HepG2 (cell line): ENCODE measurements around the gene BTG2. TPM values are rescaled to one million over a fixed set of nuclear protein-coding genes. Genes with fewer than 3 reads are reported as not detected.

Experiments
- ATF7 ChIP-seq, 2 experiments: fragments of 450-650 bp in 1 of 2; sonication (generic) in 1 of 2; formaldehyde crosslinking in 1 of 2; IDR thresholded peaks; 2 replicates each; pipeline versions ENCODE4 v1.4.0 to v1.6.1; 2016 to 2020; ENCODE audit warnings: antibody characterized with exemption in 1 of 2, mild to moderate bottlenecking in 1 of 2, missing genetic modification reagents in 1 of 2
- BRD4 ChIP-seq: sonication (generic); formaldehyde crosslinking; IDR thresholded peaks from 2 replicates; pipeline ENCODE4 v1.4.0; 2020; ENCODE audit warnings: missing genetic modification reagents
- CENPT ChIP-seq: sonication (generic); formaldehyde crosslinking; IDR thresholded peaks from 2 replicates; pipeline ENCODE4 v1.8.0; 2022; ENCODE audit warnings: low read depth, mild to moderate bottlenecking, moderate library complexity, missing genetic modification reagents
- GMEB2 ChIP-seq: IDR thresholded peaks from 2 replicates; pipeline ENCODE4 v1.6.1; 2016; ENCODE audit warnings: missing biosample characterization, missing genetic modification reagents, low read depth
- GPBP1L1 ChIP-seq: sonication (generic); formaldehyde crosslinking; IDR thresholded peaks from 2 replicates; pipeline ENCODE4 v1.5.0; 2020; ENCODE audit warnings: mild to moderate bottlenecking, missing genetic modification reagents
- HHEX ChIP-seq: IDR thresholded peaks from 2 replicates; pipeline ENCODE4 v1.6.1; 2016; ENCODE audit warnings: control low read depth
- HMGA1 ChIP-seq: sonication (generic); formaldehyde crosslinking; conservative IDR thresholded peaks from 2 replicates; pipeline ENCODE4 v1.4.0; 2020; ENCODE audit warnings: missing genetic modification reagents
- MLXIP ChIP-seq: sonication (generic); formaldehyde crosslinking; IDR thresholded peaks from 2 replicates; pipeline ENCODE4 v1.9.0; 2021; ENCODE audit warnings: missing genetic modification reagents, borderline replicate concordance
- MXD4 ChIP-seq: IDR thresholded peaks from 2 replicates; pipeline ENCODE4 v1.6.1; 2016; ENCODE audit warnings: mild to moderate bottlenecking, missing biosample characterization, missing genetic modification reagents
- NFYC ChIP-seq: IDR thresholded peaks from 2 replicates; pipeline ENCODE4 v1.6.1; 2016; ENCODE audit warnings: missing genetic modification reagents, missing compliant biosample characterization
- RFXAP ChIP-seq: sonication (generic); formaldehyde crosslinking; IDR thresholded peaks from 2 replicates; pipeline ENCODE4 v1.4.0; 2020; ENCODE audit warnings: missing genetic modification reagents, borderline replicate concordance
- SIN3A ChIP-seq: IDR thresholded peaks from 2 replicates; pipeline ENCODE4 v1.6.1; 2011; ENCODE audit warnings: low read depth, mild to moderate bottlenecking, control low read depth, low read length, borderline replicate concordance
- U2AF1 ChIP-seq: fragments of 200-400 bp; formaldehyde crosslinking; optimal IDR thresholded peaks from 2 replicates; pipeline ENCODE3; 2017; ENCODE audit warnings: mild to moderate bottlenecking, low read depth, low read length
- ZBTB8A ChIP-seq: sonication (generic); formaldehyde crosslinking; IDR thresholded peaks from 2 replicates; pipeline ENCODE4 v1.4.0; 2020; ENCODE audit warnings: mild to moderate bottlenecking, low read depth, missing genetic modification reagents, borderline replicate concordance
- ZMAT3 ChIP-seq: sonication (generic); formaldehyde crosslinking; conservative IDR thresholded peaks from 2 replicates; pipeline ENCODE4 v1.7.0; 2021; ENCODE audit warnings: missing genetic modification reagents
- ZNF709 ChIP-seq: sonication (generic); formaldehyde crosslinking; IDR thresholded peaks from 2 replicates; pipeline ENCODE4 v1.5.0; 2020; ENCODE audit warnings: mild to moderate bottlenecking, missing genetic modification reagents
- ZNF782 ChIP-seq: sonication (generic); formaldehyde crosslinking; IDR thresholded peaks from 2 replicates; pipeline ENCODE4 v1.4.0; 2020; ENCODE audit warnings: missing genetic modification reagents, mild to moderate bottlenecking, borderline replicate concordance
- polyA plus RNA-seq, 8 experiments: library from polyadenylated mRNA; depleted of rRNA in 3 of 8; stranded (reverse) in 7 of 8; unstranded in 1 of 8; fragments of >200 nt; fragmentation: Illumina TruSeq in 4 of 8; extraction: Trizol in 4 of 8; gene quantifications; 2 replicates each; pipeline versions ENCODE4 v1.2.1 to v1.2.3, GENCODE V29; 2011 to 2016; ENCODE audit warnings: low read depth in 4 of 8, missing spikeins in 1 of 8, mixed read lengths in 1 of 8; ENCODE audit not compliant: insufficient read depth in 1 of 8
- total RNA-seq, 5 experiments: library from RNA; depleted of rRNA; stranded (reverse); fragments of >200 nt; fragmentation: Illumina TruSeq; extraction: Trizol; gene quantifications; 2 replicates each; pipeline ENCODE4 v1.2.3, GENCODE V29; 2016; ENCODE audit warnings: low read depth in 1 of 5
- TF ChIP-seq, protein P1 (sequence below): sonication (generic); formaldehyde crosslinking; IDR thresholded peaks from 2 replicates; pipeline ENCODE4 v1.5.0; 2020; ENCODE audit warnings: mild to moderate bottlenecking, missing genetic modification reagents
- TF ChIP-seq, protein P2 (sequence below): IDR thresholded peaks from 2 replicates; pipeline ENCODE4 v1.6.1; 2016; ENCODE audit warnings: missing compliant biosample characterization, missing genetic modification reagents, borderline replicate concordance

BTG2 gene
- total and polyA plus RNA-seq, 2 of the 13 experiments (the other 11 are each of a cell fraction or from before 2014, with no cell fraction given) = 13.6 to 18.3 TPM

GRCh38 chr1:203326830-203327683 lies 21.7 kb downstream of the BTG2 start (continued):
- TF ChIP-seq ZBTB8A (CRISPR knock-in tag) = no peak
- TF ChIP-seq HMGA1 (CRISPR knock-in tag) = no peak
- TF ChIP-seq U2AF1 = no peak
- no peak for TF ChIP-seq ZNF782 (CRISPR knock-in tag)
- no peak for TF ChIP-seq HHEX
- TF ChIP-seq MLXIP (CRISPR knock-in tag) = no peak
- TF ChIP-seq, protein P1, sequence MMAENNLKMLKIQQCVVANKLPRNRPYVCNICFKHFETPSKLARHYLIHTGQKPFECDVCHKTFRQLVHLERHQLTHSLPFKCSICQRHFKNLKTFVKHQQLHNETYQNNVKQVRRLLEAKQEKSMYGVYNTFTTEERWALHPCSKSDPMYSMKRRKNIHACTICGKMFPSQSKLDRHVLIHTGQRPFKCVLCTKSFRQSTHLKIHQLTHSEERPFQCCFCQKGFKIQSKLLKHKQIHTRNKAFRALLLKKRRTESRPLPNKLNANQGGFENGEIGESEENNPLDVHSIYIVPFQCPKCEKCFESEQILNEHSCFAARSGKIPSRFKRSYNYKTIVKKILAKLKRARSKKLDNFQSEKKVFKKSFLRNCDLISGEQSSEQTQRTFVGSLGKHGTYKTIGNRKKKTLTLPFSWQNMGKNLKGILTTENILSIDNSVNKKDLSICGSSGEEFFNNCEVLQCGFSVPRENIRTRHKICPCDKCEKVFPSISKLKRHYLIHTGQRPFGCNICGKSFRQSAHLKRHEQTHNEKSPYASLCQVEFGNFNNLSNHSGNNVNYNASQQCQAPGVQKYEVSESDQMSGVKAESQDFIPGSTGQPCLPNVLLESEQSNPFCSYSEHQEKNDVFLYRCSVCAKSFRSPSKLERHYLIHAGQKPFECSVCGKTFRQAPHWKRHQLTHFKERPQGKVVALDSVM (CRISPR knock-in tag) = no peak
- TF ChIP-seq, protein P2, sequence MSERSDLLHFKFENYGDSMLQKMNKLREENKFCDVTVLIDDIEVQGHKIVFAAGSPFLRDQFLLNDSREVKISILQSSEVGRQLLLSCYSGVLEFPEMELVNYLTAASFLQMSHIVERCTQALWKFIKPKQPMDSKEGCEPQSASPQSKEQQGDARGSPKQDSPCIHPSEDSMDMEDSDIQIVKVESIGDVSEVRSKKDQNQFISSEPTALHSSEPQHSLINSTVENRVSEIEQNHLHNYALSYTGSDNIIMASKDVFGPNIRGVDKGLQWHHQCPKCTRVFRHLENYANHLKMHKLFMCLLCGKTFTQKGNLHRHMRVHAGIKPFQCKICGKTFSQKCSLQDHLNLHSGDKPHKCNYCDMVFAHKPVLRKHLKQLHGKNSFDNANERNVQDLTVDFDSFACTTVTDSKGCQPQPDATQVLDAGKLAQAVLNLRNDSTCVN (CRISPR knock-in tag) = no peak
- no peak for TF ChIP-seq ATF7 (IDR thresholded peaks at IDR 0.05)
- no peak for TF ChIP-seq ATF7 (CRISPR knock-in tag; IDR thresholded peaks at IDR 0.05)
- TF ChIP-seq RFXAP (CRISPR knock-in tag) = peak; percentile 100
- no peak for TF ChIP-seq ZMAT3 (CRISPR knock-in tag)
- no peak for TF ChIP-seq CENPT (CRISPR knock-in tag)
- TF ChIP-seq MXD4 (CRISPR knock-in tag) = no peak
- TF ChIP-seq GMEB2 (CRISPR knock-in tag) = no peak
- no peak for TF ChIP-seq GPBP1L1 (CRISPR knock-in tag)
- TF ChIP-seq BRD4 (CRISPR knock-in tag) = no peak
- 0 out of 2 replicates have a peak, but pooled peaks have one; percentile 27 for TF ChIP-seq ZNF709 (CRISPR knock-in tag)
- no peak for TF ChIP-seq SIN3A
- TF ChIP-seq NFYC (CRISPR knock-in tag) = peak; percentile 86
